H1 (cell line): ENCODE measurements around the gene VIT. TPM values are rescaled to one million over a fixed set of nuclear protein-coding genes. Genes with fewer than 3 reads are reported as not detected.

Source experiments
- ATF2 ChIP-seq: IDR thresholded peaks from 2 replicates; pipeline ENCODE4 v1.6.1; 2012; ENCODE audit warnings: low read length, inconsistent platforms
- HDAC6 ChIP-seq: IDR thresholded peaks from one replicate; pipeline ENCODE4 v1.7.1; 2012; ENCODE audit warnings: low read depth, mild to moderate bottlenecking, inconsistent platforms, low read length, moderate library complexity
- NANOG ChIP-seq: IDR thresholded peaks from 2 replicates; pipeline ENCODE4 v1.6.1; 2011; ENCODE audit warnings: low read length, low read depth, mild to moderate bottlenecking, inconsistent platforms; ENCODE audit not compliant: insufficient read depth, poor library complexity, severe bottlenecking
- TAF1 ChIP-seq: IDR thresholded peaks from 2 replicates; pipeline ENCODE4 v1.6.1; 2011; ENCODE audit warnings: mild to moderate bottlenecking, low read depth, low read length
- TAF7 ChIP-seq: optimal IDR thresholded peaks from 2 replicates; pipeline ENCODE3; 2011; ENCODE audit warnings: low read depth, mild to moderate bottlenecking, inconsistent platforms, low read length, moderate library complexity, borderline replicate concordance
- polyA plus RNA-seq, 7 experiments: library from polyadenylated mRNA; depleted of rRNA in 3 of 7; stranded (reverse) in 5 of 7; unstranded in 2 of 7; fragments of >200 nt in 5 of 7; fragments of 200-250 nt in 2 of 7; gene quantifications; 1 replicate in 5 of 7; 2 replicates in 1 of 7; 4 replicates in 1 of 7; pipeline versions ENCODE4 v1.2.1 to v1.2.3, GENCODE V29; 2011 to 2013; ENCODE audit warnings: missing spikeins in 2 of 7, mixed read lengths in 2 of 7
- total RNA-seq: library from RNA; stranded (reverse); fragmentation: NEBNext Ultra II Directional; extraction: Animal tissue kit (Norgen Biotek cat#: 25700); gene quantifications from 2 replicates; pipeline ENCODE4 v1.2.1, GENCODE V29; 2021

Gene VIT
- total and polyA plus RNA-seq, 2 of the 8 experiments (the other 6 are each of a cell fraction or from before 2014, with no cell fraction given), result 0.03 TPM; not detected in 1

DNA sequence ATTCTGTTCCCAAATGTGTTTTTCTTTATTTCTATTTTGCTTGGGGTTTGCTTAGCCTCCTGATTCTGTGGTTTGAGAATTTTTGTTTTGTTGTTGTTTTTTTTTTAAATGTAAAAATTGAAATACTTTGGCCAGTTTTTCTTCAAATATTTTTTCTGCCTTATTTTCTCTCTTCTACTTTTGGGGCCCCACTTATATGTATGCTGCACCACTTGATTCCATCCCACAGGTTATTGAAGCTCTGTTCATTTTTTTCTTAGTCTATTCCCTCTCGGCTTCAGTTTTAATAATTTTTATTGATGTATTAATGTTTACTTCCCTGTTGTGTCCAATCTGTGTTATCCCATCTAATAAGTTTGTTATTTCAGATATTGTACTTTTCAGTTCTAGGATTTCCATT, 17.7 kb upstream of the VIT start (continued):
- TF ChIP-seq HDAC6, result no peak
- no peak for TF ChIP-seq NANOG
- no peak for TF ChIP-seq TAF7
- no peak for TF ChIP-seq ATF2
- no peak for TF ChIP-seq TAF1
